Glomerular visceral epithelial cell (primary cell): Measurements from ENCODE around the gene RPN2.
A peak's percentile ranks its signal among the peaks of the same experiment; 100 is the strongest.
"Not testable (repeated sequence)": the region's sequence is repeated elsewhere in the genome, so short reads cannot be mapped to it uniquely, and the experiment has no call there.

Experiments
- DNase-seq: peaks from one replicate; pipeline ENCODE4 v3.0.0-alpha.2; 2016; ENCODE audit errors: extremely low spot score

Gene RPN2

GRCh38 chr20:37178839-37179682, at the start of gene RPN2, which contains the start of gene MROH8:
Gene RPN2 (plus strand): TSS chr20:37179330. CDS start chr20:37179357, 27 bp downstream.
Gene MROH8 (minus strand): TSS chr20:37179548.
- peak; percentile 99 for DNase-seq

DNA sequence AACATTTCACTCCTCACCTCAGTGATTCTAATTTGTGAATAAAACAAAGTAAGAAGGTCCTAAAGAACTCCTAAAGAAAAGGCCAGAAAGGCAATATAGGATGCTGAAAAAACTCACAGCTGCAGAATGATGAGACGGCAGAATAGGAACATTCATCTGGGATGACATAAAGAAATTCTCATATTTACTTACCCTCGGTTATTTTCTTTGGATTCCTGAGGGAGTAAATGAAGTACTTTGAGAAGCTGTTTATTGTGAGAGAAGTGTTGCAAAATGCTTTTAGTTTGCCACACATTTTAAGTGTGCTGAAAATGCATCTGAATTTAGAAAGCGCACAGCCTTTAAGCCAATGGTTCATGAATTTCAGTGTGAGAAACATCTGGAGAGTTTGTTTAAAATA, 47.6 kb upstream of the RPN2 start:
- DNase-seq, result no peak

GRCh38 chr20:37133952-37134351, 45.2 kb upstream of the RPN2 start:
- DNase-seq, result no peak

- DNase-seq, result no peak
These were observed 41.6 kb upstream of the RPN2 start for GRCh38 chr20:37137547-37137946.

DNA sequence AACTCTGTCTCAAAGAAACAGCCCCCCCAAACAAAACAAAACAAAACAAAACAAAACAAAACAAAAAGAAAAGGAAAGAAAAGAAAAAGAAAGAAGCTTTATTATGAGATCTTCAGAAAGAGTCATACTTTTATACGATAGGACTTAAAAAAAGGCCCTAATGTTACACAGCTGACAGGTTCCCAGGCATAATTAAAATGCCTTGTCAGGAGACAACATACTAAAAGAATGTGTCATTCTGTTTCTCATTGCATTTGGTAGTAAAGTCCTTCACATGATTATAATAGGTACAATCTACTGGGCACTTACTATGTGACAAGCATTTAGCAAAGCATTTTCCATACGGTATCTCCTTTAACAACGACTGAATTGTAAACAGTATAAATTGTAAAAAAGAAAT, 36.4 kb upstream of the RPN2 start:
- DNase-seq, result no peak

DNA sequence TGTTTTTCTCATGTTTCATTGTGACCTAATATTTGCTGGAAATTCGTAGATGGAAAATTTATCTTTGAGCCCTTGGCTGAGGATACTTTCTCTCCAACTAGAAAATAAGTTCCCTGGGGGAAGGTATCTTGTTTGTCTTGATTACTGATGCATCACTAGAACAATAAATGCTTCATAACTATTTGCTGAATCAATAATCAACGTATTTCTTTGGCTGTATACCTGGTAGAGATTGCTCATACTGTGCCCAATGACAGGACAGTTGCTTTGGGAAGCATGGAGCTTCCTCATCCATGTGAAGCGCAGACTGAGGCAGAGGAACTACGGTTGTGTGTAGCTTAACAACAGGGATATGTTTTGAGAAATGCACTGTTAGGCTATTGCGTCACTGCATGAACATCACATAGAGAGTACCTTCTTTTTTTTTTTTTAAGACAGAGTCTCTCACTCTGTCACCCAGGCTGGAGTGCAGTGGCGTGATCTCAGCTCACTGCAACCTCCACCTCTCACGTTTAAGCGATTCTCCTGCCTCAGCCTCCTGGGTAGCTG, 34.2 kb upstream of the RPN2 start:
- DNase-seq, result no peak

DNA sequence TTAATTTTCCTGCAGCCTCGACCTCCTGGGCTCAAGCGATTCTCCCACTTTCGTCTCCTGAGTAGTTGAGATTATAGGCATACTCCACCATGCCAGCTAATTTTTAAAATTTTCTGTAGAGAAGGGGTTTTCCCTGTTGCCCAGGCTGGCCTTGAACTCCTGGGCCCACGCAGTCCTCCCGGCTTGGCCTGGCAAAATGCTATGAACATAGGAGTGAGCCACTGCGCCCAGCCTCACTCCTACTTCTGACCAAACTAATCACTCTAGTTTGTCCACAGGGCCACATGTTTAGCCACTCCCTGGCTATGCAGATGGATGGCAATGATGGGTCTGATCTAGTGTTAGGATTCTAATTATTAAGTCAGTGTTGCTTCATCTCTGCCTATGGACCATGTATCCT, 31.9 kb upstream of the RPN2 start:
- no peak for DNase-seq

DNA sequence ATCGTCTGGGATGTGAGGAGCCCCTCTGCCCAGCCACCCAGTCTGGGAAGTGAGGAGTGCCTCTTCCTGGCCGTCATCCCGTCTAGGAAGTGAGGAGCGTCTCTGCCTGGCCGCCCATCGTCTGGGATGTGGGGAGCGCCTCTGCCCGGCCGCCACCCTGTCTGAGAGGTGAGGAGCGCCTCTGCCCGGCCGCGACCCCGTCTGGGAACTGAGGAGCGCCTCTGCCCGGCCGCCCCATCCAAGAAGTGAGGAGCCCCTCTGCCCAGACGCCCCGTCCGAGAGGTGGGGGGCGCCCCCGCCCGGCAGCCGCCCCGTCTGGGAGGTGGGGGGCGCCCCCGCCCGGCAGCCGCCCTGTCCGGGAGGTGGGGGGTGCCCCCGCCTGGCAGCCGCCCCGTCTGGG, 28.3 kb upstream of the RPN2 start:
- not testable (repeated sequence) for DNase-seq

GRCh38 chr20:37151529-37151928, 27.6 kb upstream of the RPN2 start:
- no peak for DNase-seq

DNA sequence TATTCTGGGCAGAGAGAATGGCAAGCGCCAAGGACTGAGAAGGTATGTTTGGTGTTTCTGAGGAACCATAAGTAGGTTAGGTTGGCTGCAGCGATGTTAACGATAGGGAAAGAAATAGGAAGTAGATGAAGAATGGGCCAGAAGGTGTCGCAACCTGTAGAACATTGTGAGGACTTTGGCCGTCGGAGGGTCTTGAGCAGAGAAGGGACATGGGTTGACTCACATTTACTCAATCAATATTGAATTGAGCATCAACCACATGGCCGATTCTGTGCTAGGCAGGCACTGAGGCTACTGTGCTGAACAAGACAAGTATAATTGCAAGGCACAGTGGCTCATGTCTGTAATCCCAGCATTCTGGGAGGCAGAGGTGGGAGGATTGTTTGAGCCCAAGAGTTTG, 26.8 kb upstream of the RPN2 start:
- no peak for DNase-seq

GRCh38 chr20:37154684-37155298, 24.3 kb upstream of the RPN2 start:
- DNase-seq, result no peak

- no peak for DNase-seq
These were observed 23.1 kb upstream of the RPN2 start for GRCh38 chr20:37155987-37156386.

DNA sequence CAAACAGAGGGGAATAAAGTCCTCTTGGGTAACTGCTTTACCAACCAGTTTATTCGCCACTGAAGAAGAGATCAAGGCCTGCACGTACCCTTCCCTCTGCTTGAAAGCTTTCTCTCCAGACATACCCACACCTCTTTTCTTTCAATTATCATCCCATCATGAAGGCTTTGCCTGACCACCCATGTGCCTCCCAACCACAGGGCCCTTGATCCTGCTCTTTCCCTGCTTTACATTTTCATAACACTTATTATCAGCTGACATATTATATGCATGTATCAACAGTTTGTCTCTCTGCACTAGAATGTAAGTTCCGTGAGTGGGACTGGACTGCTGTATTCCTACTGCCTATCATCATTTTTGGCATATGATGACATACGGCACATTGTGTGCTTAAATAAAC, 20.9 kb upstream of the RPN2 start:
- DNase-seq, result no peak

GRCh38 chr20:37160683-37161082, 18.4 kb upstream of the RPN2 start:
- no peak for DNase-seq

GRCh38 chr20:37161830-37162549, 17.1 kb upstream of the RPN2 start:
- DNase-seq, result no peak

GRCh38 chr20:37162646-37163045, 16.5 kb upstream of the RPN2 start:
- DNase-seq, result no peak

- no peak for DNase-seq
These were observed 15.1 kb upstream of the RPN2 start for GRCh38 chr20:37163832-37164554.

- no peak for DNase-seq
These were observed 14.1 kb upstream of the RPN2 start for GRCh38 chr20:37165031-37165430.

- DNase-seq, result no peak
These were observed 12.3 kb upstream of the RPN2 start for GRCh38 chr20:37166867-37167266.

DNA sequence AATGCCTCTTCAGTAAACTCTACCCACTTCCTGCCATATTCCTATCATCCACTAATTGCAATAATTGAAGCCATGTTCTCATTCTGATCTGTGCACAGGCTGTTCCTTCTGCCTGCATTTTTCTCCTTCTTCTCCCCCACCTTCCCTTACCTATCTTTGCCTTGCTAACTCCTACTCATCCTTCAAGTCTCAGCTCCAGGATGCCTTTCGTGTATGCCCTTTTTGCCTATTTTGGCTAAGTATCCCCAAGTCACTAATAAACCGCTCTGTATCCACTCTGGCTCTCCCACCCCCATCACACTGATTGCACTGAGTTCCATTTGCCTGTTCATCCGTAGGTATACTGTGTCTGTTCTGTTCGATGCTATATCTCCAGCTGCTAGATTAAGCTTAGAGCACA, 6.3 kb upstream of the RPN2 start:
- no peak for DNase-seq

GRCh38 chr20:37179683-37180524, 774 bp downstream of the RPN2 start:
- peak; percentile 40 for DNase-seq
